Ecto neural progenitor cell (in vitro differentiated cells): Measurements from ENCODE around the gene TEX9.
A peak's percentile ranks its signal among the peaks of the same experiment; 100 is the strongest.

Experiments used
- DNase-seq: peaks from one replicate; pipeline ENCODE4 v3.0.0-alpha.2; 2018; ENCODE audit warnings: low spot score

Gene TEX9

GRCh38 chr15:56445746-56446145 is 80.5 kb downstream of the TEX9 start:
- no peak for DNase-seq

GRCh38 chr15:56454836-56455235 is 89.6 kb downstream of the TEX9 start:
- DNase-seq, result no peak

- no peak for DNase-seq
These were observed 91.0 kb downstream of the TEX9 start for GRCh38 chr15:56456229-56456628.

- no peak for DNase-seq
These were observed 93.9 kb downstream of the TEX9 start for GRCh38 chr15:56459096-56459495.

- no peak for DNase-seq
These were observed 94.8 kb downstream of the TEX9 start for GRCh38 chr15:56460071-56460470.

- DNase-seq, result no peak
These were observed 95.7 kb downstream of the TEX9 start for GRCh38 chr15:56460947-56461346.

GRCh38 chr15:56464893-56465520 is 99.8 kb downstream of the TEX9 start, which contains the start of gene MNS1:
Gene MNS1 (minus strand): TSS chr15:56465137. CDS start chr15:56464972, 165 bp downstream.
- DNase-seq, result peak; percentile 89

GRCh38 chr15:56467616-56468015 is 102.4 kb downstream of the TEX9 start:
- no peak for DNase-seq

GRCh38 chr15:56468401-56468800 is 103.2 kb downstream of the TEX9 start:
- no peak for DNase-seq

GRCh38 chr15:56469483-56469882 is 104.3 kb downstream of the TEX9 start:
- DNase-seq, result no peak

- DNase-seq, result no peak
These were observed 106.3 kb downstream of the TEX9 start for GRCh38 chr15:56471440-56472069.

GRCh38 chr15:56472278-56472677 is 107.1 kb downstream of the TEX9 start:
- DNase-seq, result no peak

GRCh38 chr15:56473017-56473416 is 107.8 kb downstream of the TEX9 start:
- DNase-seq, result no peak

GRCh38 chr15:56475351-56475750 is 110.1 kb downstream of the TEX9 start:
- DNase-seq, result no peak
